NOMO-1 treated with dmso at 0.1 percent for 144 hours (cell line): ENCODE results near the gene LAMB4.

Experiments
- DNase-seq: peaks from one replicate; lab custom pipeline; 2025; ENCODE audit not compliant: unreplicated experiment; lab: John Stamatoyannopoulos, UW

Gene LAMB4

GRCh38 chr7:108016841-108017775 lies 113.1 kb downstream of the LAMB4 start:
- no peak for DNase-seq

- no peak for DNase-seq
Observed at GRCh38 chr7:108015740-108016139, 114.4 kb downstream of the LAMB4 start.

- DNase-seq, result no peak
Observed at GRCh38 chr7:108014747-108015682, 115.1 kb downstream of the LAMB4 start.

DNA sequence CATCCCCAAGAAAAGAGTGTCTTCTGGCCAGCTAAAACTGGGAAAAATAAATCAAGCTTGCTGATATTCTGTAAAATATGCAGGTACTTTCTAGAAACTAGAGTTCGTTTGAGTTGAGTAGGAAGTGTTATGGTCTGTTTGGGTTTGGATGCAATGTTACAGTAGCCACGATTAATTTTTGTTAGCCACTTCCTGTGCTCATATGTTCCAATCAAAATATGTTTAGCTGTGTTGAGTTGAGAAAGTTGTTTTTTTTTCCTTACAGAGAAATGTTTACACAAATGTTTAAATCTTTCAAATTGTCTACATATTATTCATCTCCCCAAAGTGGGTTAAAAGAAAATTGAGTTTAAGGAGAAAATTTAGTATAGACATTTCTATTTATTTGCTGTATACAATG lies 115.9 kb downstream of the LAMB4 start:
- DNase-seq, result no peak

DNA sequence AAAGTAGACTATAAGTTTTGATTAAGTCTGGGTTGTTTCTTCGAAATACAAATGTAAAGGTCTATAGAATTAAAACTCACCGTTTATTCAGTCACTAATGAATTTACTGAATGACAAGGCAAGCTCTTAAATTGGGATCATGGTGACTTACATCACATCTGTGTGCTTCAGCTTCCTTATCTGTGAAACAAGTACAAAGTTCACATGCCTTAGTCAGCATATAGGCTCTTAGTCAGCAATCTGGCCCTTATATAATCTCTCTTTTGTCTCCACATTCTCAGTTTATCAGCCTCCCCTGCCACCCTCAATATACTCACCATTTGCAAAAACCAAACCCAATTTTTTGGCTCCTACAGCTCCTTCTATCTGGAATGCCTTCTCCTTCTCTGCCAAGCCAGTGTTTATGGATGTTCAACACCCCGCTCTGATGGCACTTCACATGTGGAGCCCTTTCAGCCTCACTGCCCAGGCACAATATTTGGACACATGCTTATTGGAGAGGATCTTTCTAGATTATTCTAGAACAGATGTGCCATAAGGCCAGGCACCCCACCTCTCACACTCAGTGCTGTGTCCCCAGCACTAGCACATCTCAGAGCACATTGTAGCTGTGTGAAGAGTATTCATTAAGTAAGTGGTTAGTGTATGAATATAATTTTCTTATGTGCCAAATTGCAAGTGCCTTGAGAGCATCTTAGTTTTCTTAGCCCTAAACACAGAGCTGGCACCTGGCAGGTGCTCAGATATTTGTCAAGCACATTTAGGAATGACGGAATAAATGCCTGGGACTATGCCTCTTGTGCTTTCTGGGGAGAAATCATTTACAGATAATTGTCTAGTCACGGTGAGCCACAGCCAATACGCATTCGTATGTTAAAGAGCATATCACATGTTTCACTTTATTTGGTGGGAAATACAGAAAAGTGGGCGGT lies 117.4 kb downstream of the LAMB4 start:
- no peak for DNase-seq

DNA sequence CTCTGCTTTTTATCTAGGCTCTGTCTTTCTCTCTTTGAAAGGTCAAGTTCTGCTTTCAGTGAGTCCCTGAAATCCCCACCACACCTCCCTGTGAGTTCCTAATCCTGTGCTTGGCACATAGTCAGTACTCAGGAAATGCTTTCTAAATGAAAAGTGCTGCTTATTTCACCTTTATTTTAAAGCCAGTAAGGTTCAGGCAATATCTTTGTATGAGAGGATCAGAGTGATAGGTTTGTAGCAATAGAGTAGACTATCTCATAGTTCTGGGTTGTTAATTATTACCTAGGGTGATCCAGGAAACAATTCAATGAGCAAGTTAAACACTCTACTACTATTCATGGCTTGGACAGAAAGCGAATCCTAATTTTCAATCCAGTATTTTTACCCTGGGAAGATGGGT lies 119.8 kb downstream of the LAMB4 start:
- DNase-seq, result no peak

- no peak for DNase-seq
Observed at GRCh38 chr7:108009873-108010272, 120.3 kb downstream of the LAMB4 start.

- no peak for DNase-seq
Observed at GRCh38 chr7:108008827-108009226, 121.3 kb downstream of the LAMB4 start.

DNA sequence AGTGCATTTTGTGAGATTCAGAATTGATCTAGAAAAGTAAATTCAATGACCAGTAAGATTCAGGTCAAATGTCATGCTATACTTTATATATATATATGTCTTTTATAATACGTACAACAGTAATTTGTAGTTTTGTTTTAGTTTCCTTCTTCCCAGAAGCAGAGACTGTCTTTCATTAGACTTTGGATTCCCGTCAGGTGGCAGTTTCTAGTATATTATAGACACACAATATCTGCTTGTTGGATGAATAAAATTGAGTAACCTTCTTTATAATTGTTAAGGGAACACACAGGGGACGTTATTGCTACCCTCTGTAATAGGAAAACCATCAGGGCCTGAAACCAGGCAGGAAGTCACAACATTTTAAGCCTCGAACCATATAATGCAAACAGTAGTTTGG lies 121.9 kb downstream of the LAMB4 start:
- no peak for DNase-seq

DNA sequence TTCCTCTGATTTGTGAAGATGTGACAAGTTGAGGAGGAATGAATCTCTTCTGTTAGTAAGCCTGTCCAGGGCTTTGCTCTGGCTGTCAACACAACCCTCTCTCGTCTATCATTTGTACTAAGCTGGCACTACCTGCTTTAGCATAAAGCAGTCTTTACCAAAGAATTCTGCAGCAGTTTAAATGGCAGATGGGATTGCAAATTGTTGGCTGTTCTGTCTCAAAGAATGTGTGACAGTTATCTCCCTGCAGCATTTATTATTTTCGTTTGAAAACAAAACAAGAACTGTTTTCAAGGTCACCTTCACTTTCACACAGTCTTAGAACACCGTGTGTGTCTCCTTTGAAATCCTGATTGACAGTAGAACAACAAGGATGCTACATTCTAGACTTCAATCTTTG lies 122.4 kb downstream of the LAMB4 start:
- DNase-seq, result no peak

- DNase-seq, result no peak
Observed at GRCh38 chr7:108007261-108007660, 122.9 kb downstream of the LAMB4 start.

GRCh38 chr7:108004220-108005142 lies 125.7 kb downstream of the LAMB4 start:
- DNase-seq, result no peak

- no peak for DNase-seq
Observed at GRCh38 chr7:108003599-108003935, 126.6 kb downstream of the LAMB4 start.

- no peak for DNase-seq
Observed at GRCh38 chr7:108002726-108003598, 127.2 kb downstream of the LAMB4 start, which contains the start of gene LAMB1. Gene LAMB1 (minus strand): TSS chr7:108003161. CDS start chr7:108002885, 276 bp downstream.

GRCh38 chr7:108001764-108002725 lies 128.1 kb downstream of the LAMB4 start:
- no peak for DNase-seq

DNA sequence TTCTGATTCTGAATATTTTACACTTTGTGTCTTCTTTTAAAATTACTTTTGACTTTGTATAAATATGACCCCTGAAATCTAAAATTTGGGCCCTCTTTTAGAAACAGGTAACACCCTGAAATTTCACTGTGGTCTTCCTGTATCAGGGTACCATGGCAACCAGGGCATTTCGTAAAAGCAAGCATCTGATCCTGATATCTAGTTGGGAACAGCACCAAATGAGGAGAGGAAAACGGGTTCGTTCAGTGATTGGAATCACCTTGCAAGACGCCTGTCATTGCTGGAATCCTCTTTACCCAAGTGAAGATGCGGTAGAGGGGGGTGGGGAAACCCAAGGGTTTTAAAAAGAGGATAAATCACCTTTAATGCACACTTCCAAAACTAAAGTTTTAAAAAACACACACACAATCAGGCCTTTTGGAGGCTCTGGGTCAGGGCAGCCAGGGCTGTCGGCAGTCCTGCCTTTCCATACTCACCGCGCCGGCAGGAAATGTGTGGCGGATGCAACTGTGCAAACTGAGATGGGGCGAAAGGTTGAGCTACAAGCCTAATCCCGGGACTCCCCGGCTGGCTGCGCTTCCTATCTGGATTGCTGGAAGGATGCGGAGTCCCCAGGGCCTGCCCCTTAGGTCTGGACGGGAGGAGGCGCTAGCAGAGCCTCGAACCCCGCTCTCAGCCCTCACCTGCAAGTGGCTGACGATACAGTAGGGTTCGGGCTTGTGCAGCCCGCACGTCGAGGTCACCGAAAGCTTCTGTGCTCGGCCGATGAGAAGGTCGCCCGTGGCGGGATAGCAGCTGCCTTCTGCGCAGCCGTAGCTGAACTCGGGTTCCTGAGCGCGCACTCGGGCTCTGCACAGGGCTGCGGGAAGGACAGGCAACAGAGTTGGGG lies 129.0 kb downstream of the LAMB4 start:
- DNase-seq, result no peak
